Stimulated activated CD4-positive, alpha-beta T cell treated with anti-CD3 and anti-CD28 coated beads, TNF-alpha, amount 100 ng/mL, for 1 hour (primary cell): ENCODE results near the gene ERICH6B.
"Not testable (repeated sequence)": the region's sequence is repeated elsewhere in the genome, so short reads cannot be mapped to it uniquely, and the experiment has no call there.

Experiments
- DNase-seq, 3 donors: peaks; one replicate each; pipeline ENCODE4 v3.0.0-alpha.2; 2020; ENCODE audit warnings: low read depth in 3 of 3, low spot score in 1 of 3

ERICH6B gene

GRCh38 chr13:45615501-45616101 is at the start of gene ERICH6B:
TSS of gene ERICH6B (minus strand) at chr13:45615739. CDS start at chr13:45597005, 18,734 bp downstream.
- no peak for DNase-seq

GRCh38 chr13:45662903-45663302 is 47.4 kb upstream of the ERICH6B start:
- not testable (repeated sequence) for DNase-seq

GRCh38 chr13:45662162-45662561 is 46.6 kb upstream of the ERICH6B start:
- no peak for DNase-seq

- not testable (repeated sequence) for DNase-seq
Measured at GRCh38 chr13:45660458-45660857, 44.9 kb upstream of the ERICH6B start.

- DNase-seq = no peak
Measured at GRCh38 chr13:45659536-45659935, 44.0 kb upstream of the ERICH6B start.

- DNase-seq = no peak
Measured at GRCh38 chr13:45658586-45659235, 43.2 kb upstream of the ERICH6B start.

GRCh38 chr13:45654633-45655349 is 39.3 kb upstream of the ERICH6B start:
- DNase-seq = no peak

- DNase-seq = not testable (repeated sequence)
Measured at GRCh38 chr13:45645263-45645662, 29.7 kb upstream of the ERICH6B start.

- DNase-seq = not testable (repeated sequence)
Measured at GRCh38 chr13:45642159-45642558, 26.6 kb upstream of the ERICH6B start.

GRCh38 chr13:45635291-45635690 is 19.8 kb upstream of the ERICH6B start:
- not testable (repeated sequence) for DNase-seq

GRCh38 chr13:45630791-45631190 is 15.3 kb upstream of the ERICH6B start:
- DNase-seq = no peak

GRCh38 chr13:45629940-45630339 is 14.4 kb upstream of the ERICH6B start:
- no peak for DNase-seq

GRCh38 chr13:45628094-45628493 is 12.6 kb upstream of the ERICH6B start:
- no peak for DNase-seq

- DNase-seq = no peak
Measured at GRCh38 chr13:45627656-45628055, 12.1 kb upstream of the ERICH6B start.

GRCh38 chr13:45626731-45627374 is 11.3 kb upstream of the ERICH6B start:
- DNase-seq = no peak

GRCh38 chr13:45623516-45624090 is 8.1 kb upstream of the ERICH6B start:
- no peak for DNase-seq

- DNase-seq = no peak
Measured at GRCh38 chr13:45621950-45622349, 6.4 kb upstream of the ERICH6B start.

GRCh38 chr13:45607931-45608330 is 7.6 kb downstream of the ERICH6B start:
- DNase-seq = no peak

- DNase-seq = no peak
Measured at GRCh38 chr13:45604892-45605291, 10.6 kb downstream of the ERICH6B start.

- DNase-seq = no peak
Measured at GRCh38 chr13:45603338-45603737, 12.2 kb downstream of the ERICH6B start.
